Inflammatory macrophage treated with lipopolysaccharide for 4 hours (primary cell): ENCODE measurements around the gene DNMT3B.
"Not testable (repeated sequence)": the region's sequence is repeated elsewhere in the genome, so short reads cannot be mapped to it uniquely, and the experiment has no call there.

ENCODE experiments used
- DNase-seq: peaks from one replicate; pipeline ENCODE4 v3.0.0-alpha.2; 2020

The DNMT3B gene

DNA sequence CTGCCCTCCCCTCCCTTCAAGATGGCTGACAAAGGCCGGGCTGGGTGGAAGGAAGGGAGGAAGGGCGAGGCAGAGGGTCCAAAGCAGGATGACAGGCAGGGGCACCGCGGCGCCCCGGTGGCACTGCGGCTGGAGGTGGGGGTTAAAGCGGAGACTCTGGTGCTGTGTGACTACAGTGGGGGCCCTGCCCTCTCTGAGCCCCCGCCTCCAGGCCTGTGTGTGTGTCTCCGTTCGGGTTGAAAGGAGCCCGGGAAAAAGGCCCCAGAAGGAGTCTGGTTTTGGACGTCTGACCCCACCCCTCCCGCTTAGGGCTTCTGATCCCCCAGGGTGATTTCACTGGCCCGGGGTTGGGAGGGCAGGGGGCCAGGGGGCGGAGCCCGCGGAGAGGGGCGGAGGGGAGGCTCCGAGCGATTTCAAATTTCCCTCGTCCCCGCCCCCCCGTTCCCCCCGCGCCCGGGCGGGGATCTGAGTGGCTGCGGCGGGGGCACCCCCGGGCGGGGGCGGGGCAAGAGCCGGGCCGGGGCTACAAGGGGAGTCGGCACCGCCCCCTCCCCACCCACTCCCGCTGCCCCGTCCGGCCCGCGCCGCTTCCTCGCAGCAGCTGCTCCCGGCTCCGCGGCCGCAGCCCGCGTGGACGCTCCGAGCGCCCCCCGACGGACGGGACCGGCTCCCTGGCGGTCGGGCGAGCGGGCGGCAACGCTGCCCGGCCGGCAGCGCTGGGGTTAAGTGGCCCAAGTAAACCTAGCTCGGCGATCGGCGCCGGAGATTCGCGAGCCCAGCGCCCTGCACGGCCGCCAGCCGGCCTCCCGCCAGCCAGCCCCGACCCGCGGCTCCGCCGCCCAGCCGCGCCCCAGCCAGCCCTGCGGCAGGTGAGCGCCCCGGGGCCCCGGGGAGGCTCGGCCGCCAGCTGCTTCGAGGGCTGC lies at the start of gene DNMT3B:
DNMT3B (plus strand) TSS at position 555 of the 923 bp plus-strand sequence. CDS start 17,939 bp downstream, outside the sequence.
- peak; percentile 72 for DNase-seq

DNA sequence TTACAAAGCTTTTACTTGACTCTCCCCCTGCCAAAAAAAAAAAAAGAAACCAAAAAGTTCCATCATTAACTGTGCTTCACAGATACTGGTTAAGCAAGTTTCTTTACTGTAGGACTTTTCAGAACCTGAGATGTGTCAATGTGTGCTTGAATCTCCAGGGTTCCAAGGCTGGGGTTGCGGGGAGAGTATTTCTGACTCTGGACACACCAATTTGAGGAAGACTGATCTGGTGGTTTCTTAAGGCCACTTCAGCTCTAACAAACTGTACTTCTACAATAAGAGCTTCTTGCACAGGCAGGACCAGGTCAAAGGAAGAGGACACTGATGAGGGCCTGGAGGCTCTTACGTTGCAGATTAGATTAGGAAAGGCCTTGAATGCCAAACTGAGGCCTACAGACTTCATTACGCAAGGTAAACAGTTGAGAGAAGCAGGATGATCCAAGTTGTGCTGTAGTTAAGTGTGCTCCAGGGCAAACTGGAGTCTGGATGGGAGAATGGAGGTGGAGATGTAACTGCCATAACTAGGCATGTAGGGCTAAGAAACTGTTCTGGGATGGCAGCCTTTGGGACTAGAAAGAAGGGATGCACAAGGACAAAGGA lies 43.3 kb upstream of the DNMT3B start:
- DNase-seq, result no peak

DNA sequence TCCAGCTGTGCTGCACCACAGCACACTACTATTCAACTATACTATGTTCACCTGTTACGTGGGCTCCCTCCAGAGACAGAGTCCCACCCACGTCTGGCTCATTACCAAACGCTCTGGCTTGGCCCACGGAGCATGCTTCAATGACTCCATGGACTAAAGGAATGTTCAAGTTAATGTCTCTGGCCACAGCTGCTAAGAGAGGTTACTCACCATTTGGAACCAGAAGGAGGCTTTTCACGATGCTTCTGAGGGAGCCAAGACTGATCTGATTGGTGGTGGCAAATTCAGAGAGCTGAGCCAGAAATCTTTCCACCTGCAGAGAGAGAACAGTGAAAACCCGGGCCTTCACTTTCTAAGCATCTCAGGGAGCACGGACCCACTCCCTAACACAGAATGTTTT lies 34.5 kb upstream of the DNMT3B start:
- DNase-seq, result no peak

DNA sequence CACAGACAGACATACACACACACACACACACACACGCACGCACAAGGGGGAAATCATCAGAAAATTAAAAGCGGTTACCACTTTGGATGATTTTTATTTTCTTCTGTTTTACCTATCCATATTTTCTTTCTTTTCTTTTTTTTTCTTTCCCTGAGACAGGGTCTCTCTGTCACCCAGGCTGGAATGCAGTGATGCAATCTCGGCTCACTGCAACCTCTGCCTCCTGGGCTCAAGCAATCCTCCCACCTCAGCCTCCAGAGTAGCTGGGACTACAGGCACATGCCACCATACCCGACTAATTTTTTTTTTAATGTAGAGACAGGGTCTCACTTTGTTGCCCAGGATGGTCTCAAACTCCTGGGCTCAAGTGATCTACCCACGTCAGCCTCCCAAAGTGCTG lies 33.8 kb upstream of the DNMT3B start:
- not testable (repeated sequence) for DNase-seq

DNA sequence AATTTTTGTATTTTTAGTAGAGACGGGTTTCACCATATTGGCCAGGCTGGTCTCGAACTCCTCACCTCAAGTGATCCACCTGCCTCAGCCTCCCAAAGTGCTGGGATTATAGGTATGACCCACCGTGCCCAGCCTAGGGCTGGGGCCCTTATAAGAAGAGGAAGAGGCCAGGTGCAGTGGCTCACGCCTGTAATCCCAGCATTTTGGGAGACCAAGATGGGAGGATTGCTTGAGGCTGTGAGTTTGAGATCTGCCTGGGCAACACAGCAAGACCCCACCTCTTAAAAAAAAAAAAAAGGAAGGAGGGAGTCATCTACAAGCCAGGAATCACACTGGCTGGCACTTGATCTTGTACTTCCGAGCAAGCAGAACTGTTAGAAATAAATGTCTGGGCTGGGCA lies 32.9 kb upstream of the DNMT3B start:
- DNase-seq, result not testable (repeated sequence)

DNA sequence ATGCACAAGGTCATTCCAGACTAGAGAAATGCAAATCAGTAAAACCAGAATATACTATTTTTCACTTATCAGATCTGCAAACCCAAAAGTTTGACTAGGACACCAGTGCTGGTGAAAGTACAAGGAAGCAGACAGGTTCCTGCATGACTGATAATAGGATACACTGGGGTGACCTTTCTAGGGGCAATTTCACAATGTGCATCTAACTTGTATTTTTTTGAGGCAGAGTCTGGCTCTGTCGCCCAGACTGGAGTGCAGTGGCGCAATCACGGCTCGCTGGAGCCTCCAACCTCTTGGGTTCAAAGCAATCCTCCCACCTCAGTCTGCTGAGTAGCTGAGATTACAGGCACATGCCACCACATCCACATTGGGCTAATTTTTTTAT lies 30.3 kb upstream of the DNMT3B start:
- peak; percentile 77 for DNase-seq

DNA sequence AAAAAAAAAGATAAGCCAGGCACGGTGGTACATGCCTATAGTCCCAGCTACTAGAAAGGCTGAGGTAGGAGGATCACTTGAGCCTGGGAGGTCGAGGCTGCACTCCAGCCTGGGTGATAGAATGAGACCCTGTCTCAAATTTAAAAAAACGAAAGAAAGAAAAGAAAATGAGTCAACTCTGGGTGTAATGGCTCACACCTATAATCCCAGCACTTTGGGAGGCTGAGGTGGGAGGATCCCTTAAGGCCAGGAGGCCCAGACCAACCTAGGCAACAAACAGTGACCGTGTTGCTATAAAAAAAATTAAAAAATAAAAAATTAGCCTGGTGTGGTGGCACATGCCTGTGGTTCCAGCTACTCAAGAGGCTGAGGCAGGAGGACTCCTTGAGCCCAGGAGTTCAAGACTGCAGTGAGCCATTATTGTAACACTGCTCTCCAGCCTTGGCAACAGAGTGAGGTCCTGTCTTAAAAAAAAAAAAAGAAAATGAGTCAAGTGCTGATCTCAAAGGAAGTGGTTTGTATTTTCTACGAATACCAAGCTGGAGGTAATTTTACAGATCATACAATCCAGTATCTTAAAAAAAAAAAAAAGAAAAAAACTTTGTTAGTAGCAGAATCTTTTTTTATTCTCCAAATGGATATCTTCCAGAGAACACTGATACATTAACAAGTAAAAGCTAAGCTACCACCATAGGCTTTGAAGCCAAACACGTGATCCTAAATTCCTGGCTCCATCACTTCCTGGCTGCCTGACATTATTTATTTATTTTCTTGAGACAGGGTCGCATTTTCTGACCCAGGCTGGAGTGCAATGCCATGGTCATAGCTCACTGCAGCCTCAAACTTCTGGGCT lies 24.6 kb upstream of the DNMT3B start:
- DNase-seq, result no peak

DNA sequence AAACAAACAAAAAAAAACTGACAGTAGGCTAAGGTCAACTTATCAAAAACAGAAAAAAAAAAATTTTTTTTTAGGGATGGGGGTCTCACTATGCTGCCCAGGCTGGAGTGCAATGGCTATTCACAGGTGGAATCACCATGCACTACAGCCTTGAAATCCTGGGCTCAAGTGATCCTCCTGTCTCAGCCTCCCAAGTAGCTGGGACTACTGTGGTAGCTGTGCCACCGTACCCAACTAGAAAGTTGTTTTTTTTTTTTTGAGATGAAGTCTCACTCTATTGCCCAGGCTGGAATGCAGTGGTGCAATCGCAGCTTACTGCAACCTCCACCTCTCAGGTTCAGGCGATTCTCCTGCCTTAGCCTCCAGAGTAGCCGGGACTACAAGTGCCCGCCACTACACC lies 21.0 kb upstream of the DNMT3B start:
- no peak for DNase-seq

DNA sequence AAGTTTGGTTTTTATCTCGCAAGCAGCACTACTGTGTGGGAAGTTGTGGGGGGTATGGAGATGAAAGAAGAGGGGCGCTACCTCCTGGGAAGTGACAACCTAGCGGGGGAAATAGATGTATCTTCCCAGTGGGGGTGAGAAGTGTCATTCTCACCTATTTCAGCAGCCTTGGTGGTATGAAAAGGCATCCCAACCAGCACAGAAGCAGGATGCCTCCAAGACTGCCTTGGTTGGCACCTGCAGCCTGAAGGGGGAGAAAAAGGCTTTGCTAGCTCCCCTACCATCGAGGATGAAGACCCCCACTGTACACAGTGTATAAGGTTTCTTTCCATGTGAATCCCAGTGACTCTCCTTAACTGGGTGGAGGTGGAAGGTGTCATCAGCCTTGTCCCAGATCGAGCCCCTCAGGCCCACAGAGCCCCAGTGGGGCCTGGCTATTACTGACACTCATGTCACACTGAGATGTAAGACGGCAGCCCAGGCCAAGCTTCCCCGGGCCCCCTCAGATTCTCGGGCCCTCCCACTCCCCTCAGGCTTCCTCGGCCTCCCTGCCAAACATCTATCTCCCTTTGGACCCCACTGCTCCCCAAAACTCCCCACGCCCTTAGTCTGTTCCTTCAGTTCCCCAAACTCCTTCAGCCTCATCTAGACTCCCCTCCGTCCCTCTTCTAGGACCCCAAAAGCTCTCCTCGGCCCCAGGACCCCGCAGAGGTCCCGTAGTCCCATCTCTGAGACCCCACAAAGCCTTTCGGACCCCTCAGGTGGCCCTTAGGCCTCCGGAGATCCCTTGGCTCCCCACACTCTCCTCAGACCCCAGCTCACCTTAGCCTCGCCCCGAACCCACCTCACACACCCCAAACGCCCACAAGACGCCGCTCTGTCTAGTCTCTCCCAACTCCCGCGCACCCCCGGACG lies 19.6 kb upstream of the DNMT3B start:
- DNase-seq, result no peak

DNA sequence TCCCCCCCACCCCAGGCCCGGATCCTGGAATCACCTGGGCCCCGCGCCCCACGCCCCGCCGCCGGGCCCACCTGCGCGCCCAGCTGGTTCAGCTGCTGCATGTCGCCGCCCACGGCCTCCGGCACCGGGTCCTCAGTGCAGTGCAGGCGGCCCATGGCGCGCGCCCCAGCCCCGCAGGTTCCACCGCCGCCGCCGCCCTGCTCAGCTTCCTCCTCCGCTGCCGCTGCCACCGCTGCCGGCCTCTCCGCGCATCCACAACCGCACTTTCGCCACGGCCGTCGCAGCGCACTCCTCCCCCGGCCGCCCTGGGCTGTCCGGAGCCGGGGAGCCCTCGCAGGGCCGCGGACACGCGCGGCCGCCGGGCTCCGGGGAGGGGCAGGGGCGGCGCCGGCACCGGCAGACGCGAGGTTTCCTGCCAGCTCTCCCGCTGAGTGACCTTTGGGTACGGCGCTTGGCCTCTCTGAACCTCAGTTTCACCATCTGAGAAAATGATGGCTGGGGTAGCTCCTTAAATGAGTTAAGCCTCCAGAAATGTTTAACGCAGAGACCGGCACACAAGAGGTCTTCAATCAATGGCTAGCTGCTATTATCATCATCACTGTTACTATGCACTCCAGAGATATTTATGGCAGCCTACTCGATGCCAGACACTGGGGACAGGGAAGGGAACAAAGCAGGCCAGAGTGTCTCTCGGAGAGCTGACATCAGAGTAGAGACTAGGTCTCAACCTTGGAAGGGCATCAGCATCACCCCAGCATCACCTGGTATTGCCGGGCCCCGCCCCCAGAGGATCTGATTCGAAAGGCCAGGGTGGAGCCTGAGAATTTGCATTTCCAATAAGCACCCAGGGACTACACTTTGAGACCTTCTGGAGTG lies 18.7 kb upstream of the DNMT3B start, which contains the start of gene COMMD7:
COMMD7 (minus strand) TSS at position 231 of the 876 bp plus-strand sequence; CDS start at position 155, 76 bp downstream.
- peak; percentile 73 for DNase-seq

DNA sequence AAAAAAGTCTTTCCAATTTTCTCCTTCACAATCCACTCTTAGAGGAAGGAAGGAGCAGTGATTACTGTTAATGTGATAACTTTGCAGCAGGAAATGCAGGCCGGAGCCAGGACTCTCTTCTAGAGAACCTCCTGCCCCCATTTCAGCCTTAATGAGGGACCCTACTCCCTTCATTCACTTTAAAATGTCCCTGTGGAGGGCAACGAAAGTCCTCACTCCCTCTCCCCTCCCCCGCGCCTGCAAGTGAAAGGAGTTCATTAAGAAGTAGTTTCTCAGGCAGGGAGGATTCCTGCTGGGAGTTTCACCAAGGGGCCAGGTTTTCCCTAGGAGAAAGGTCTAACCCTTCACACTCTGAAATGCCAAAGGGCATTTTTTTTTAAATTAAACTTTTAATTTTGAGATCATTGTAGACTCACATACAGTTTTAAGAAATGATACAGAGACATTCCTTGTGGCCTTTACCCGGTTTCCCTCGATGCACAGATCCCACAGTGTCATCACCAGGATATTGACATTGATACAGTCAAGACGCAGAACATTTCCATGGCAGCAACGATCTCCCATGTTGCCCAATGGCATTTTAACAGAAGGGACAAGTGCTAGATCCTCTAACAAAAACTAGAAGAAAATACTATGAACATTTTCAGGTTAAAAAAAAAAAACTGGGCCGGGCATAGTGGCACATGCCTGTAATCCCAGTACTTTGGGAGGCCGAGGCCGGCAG lies 12.1 kb upstream of the DNMT3B start:
- no peak for DNase-seq

DNA sequence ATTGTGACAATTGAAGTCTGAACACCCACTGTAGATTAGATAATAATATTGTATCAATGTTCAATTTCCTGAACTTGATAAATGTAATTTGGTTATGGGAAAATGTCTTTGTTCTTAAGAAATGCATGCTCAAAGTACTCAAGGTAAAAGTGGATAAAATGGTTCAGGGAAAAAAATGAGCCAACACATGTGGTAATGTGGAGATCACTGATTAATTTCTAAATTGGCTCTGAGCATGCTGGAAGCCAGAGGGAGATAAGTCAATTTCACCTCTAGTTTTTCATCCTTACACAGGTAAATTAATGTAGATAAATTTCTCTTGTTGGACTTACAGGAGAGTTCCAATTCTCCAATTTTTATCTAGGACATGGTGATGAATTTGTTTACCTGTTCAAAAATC lies 10.9 kb upstream of the DNMT3B start:
- no peak for DNase-seq

DNA sequence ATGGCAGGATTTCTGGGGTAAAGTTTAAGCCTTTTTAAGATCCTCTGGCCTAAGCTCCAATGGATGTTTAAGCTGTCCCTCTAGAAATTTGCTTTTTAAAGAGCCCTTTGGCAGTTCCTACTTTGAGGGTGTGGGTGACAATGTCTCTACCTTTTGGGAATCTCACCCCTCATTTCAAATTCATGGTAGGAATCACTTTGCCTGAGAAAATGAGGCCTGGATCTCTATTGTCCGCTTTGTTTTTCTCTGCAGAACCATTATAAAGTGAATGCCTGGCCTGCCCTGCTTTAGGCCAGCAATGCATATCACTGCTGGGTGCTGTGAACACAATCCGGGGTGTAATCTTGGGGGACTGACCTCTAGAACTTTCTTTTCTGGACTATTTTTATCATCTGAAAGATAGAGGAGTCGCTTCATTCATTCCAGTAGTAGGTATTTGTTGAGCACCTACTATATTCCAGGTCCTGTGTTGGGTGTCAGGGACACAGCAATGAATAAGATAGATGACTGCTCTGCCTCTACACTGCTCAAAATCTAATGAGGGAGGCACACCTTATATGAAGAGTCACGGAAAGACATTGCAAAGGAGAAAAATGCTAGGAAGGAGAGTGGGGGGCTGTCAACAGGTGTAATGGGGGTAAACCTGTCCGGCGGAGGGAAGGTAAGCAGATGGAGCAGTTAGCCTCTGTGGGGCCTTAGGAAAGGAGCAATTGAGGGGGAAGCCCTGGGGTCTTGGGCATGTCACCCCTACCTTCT lies 10.3 kb upstream of the DNMT3B start:
- DNase-seq, result no peak

DNA sequence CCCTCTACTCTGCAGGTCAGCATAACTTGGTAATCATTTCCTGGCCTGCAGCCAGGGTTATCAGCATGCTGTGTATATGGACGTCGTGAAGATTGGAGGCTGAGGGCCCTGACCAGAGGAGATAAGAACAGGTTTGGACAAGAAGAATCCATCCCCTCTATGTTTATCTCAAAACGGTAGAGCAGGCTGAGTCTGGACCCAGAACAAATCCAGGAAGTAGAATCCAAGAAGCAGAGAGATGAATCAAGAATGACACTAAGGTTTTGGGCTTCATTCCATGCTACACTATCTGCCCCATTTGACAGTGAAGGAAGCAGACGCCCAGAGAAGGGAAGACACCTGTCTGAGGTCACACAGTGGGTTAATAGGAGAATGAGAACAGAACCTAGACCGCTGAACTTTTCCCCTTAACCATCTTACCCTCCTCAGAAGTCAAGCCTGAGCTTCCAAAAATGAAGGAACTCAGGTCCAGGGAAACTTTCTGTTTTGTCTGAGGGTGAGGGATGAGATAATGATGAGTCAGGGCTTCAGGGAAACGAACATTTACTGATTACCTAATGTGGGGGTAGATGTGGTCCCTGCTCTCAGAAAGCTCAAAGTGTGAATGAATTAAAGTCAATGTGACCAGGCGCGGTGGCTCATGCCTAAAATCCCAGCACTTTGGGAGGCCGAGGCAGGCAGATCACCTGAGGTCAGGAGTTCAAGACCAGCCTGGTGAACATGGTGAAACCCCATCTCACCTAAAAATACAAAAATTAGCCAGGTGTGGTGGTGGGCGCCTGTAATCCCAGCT lies 9.5 kb upstream of the DNMT3B start:
- DNase-seq, result peak; percentile 81

DNA sequence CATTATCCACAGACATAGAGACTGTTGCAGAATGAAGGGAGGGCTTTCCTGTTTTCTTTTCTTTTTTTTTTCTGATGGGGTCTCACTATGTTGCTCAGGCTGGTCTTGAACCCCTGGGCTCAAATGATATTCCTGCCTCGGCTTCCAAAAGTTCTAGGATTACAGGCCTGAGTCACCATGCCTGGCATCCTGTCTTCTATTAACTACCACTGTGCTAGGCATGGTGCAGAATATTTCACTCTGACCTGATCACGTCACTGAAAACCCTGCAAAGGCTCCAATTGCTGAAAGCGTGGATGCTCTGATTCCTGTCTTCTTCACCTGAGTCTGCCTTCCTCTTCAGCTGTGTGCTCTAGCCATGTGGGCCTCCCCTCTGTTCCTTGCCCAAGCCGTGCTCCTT lies 8.5 kb upstream of the DNMT3B start:
- no peak for DNase-seq

DNA sequence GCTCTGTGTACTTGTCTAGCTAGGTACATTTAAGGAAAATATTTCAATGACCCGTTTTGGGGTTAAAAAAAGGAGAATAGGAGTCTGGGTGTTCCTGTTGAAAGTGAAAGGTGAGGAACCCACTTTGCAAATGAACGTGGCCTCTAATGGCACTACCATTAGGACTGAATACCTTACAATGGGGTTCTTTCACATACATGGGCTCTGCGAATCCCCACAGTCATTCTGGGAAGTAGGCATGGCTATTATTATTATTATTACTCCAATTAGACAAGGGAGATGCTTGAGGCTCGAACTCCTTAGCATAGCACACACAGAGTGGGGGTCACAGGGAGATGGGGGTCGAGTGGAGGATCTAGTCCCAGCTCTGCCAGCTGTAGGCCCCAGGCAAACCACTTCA lies 6.0 kb upstream of the DNMT3B start:
- no peak for DNase-seq

DNA sequence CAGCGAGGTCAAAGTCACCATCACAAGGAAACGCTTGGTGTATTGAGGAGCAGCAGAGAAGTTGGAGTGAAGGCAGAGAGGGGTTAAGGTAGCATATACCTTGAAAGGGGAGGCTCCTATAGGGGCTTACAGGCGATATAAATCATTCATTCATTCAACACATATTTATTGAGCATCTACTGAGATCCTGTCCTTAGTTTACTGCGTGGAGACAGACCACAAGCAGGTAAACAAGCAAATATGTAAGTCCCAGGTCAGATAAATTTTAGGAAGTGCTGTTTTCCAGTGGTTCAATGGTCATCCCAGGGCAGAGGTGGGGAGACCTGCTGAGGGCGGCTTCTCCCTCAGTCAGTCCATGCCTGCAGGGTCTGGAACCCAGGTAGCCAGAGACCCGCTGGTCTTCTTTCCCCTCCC lies 761 bp upstream of the DNMT3B start:
- no peak for DNase-seq

DNA sequence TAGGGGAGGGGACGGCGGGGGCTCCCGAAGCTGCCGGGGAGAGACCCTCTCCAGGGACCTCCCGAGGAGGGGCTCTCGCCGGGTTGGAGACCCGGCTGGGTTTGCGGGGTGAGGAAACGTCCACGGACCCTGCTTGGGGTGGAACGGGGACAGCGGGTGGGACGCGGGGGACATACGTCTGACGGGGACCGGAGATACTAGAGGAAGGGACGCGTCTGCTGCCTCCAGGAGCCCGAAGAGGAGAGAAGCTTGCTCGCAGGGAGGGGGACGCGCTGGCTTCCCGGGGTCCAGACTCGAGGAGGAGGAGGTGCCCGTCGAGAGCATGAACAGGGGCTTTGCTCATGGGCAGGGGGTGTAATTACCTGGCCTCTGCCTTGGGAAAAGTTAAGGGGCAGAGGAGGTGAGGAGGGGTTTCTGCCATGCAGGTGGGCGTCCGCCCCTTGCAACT lies 593 bp downstream of the DNMT3B start:
- peak; percentile 14 for DNase-seq
